ENCODE measurements around the gene PLCB3. TPM values are rescaled to one million over a fixed set of nuclear protein-coding genes. Genes with fewer than 3 reads are reported as not detected.

The PLCB3 gene
- total and polyA plus RNA-seq, 2 experiments from 2014 or later, result 28.1 to 103 TPM

- TF ChIP-seq ZNF462 (CRISPR knock-in tag; IDR thresholded peaks at IDR 0.05), result no peak
These were observed 10.3 kb downstream of the PLCB3 start (continued) for GRCh38 chr11:64261556-64262080.

GRCh38 chr11:64262271-64263002 is 11.1 kb downstream of the PLCB3 start:
- ATAC-seq, result no peak
- H3K27ac Mint-ChIP-seq, result no peak overlapping the region

More at GRCh38 chr11:64262271-64263002, 11.1 kb downstream of the PLCB3 start:
- no peak for TF ChIP-seq STAT1 (IDR thresholded peaks at IDR 0.05; ENCODE audit: unreplicated experiment)
- no peak for TF ChIP-seq NANOG (IDR thresholded peaks at IDR 0.05; ENCODE audit: borderline replicate concordance)
- no peak for TF ChIP-seq POLR2AphosphoS5 (IDR thresholded peaks at IDR 0.05; ENCODE audit: low read depth)
- no peak for TF ChIP-seq JUNB (IDR thresholded peaks at IDR 0.05; ENCODE audit: unreplicated experiment)
- Histone ChIP-seq H3K27ac (ENCODE audit: low read depth) (no peak overlapping the region), H4K20me1 (replicated peaks; ENCODE audit: insufficient read depth) (0 out of 2 replicates have a peak, but pooled peaks cover 4% of the 10 kb centered on the region), H2AFZ (no peak overlapping the region), H3K9me2 (ENCODE audit: insufficient read depth) (no peaks in the 10 kb centered on the region), H3F3A (replicated peaks; ENCODE audit: low read depth) (0 out of 2 replicates have a peak, but pooled peaks cover 4% of the 10 kb centered on the region), H3K4me1 (ENCODE audit: insufficient read depth) (no peaks in the 10 kb centered on the region), H3K79me2 (replicated peaks; ENCODE audit: insufficient read depth) (no peaks in the 10 kb centered on the region), H3K36me3 (ENCODE audit: insufficient read depth) (peaks cover 6% of the 10 kb centered on the region), H3K4me3 (no peak overlapping the region), H3K27me3 (ENCODE audit: insufficient read depth) (no peaks in the 10 kb centered on the region), H3K4me2 (no peak overlapping the region)
- H3K4me3 Mint-ChIP-seq, result no peak overlapping the region
- H3K27me3 Mint-ChIP-seq (ENCODE audit: insufficient read depth, low read depth, poor library complexity), result peaks cover 14% of the 10 kb centered on the region
- H3K4me1 Mint-ChIP-seq, result peaks cover 7% of the 10 kb centered on the region; the same call in 2 of the 3 replicates
- no peaks in the 10 kb centered on the region for H3K9me3 Mint-ChIP-seq
- peaks cover 73% of the 10 kb centered on the region for H3K36me3 Mint-ChIP-seq (ENCODE audit: low read depth)
- DNase-seq (ENCODE audit: low spot score), result no peak
